VCaP (cell line): ENCODE results near the gene AGRN.

Source experiments
- H3K27ac ChIP-seq: fragments of 450-650 bp; 2 replicates; pipeline ENCODE4 v1.5.1; 2017
- CTCF ChIP-seq: fragments of 450-650 bp; conservative IDR thresholded peaks from 2 replicates; pipeline ENCODE4 v1.5.1; 2017; ENCODE audit warnings: mild to moderate bottlenecking, moderate library complexity

The AGRN gene

GRCh38 chr1:1083416-1084371 is 63.8 kb downstream of the AGRN start:
- TF ChIP-seq CTCF: no peak
- H3K27ac ChIP-seq: no peak overlapping the region

GRCh38 chr1:1084372-1085170 is 64.7 kb downstream of the AGRN start:
- no peak overlapping the region for H3K27ac ChIP-seq
- TF ChIP-seq CTCF: no peak

GRCh38 chr1:1085171-1085841 is 65.4 kb downstream of the AGRN start:
- no peak for TF ChIP-seq CTCF
- H3K27ac ChIP-seq: no peak overlapping the region

GRCh38 chr1:1085911-1086841 is 66.3 kb downstream of the AGRN start:
- no peak overlapping the region for H3K27ac ChIP-seq
- TF ChIP-seq CTCF: no peak

- no peak overlapping the region for H3K27ac ChIP-seq
- TF ChIP-seq CTCF: no peak
Measured at GRCh38 chr1:1086911-1087341, 67.0 kb downstream of the AGRN start.

- H3K27ac ChIP-seq: no peak overlapping the region
- no peak for TF ChIP-seq CTCF
Measured at GRCh38 chr1:1087351-1088028, 67.6 kb downstream of the AGRN start.
